ENCODE results near the gene CAMKK2.

DNA sequence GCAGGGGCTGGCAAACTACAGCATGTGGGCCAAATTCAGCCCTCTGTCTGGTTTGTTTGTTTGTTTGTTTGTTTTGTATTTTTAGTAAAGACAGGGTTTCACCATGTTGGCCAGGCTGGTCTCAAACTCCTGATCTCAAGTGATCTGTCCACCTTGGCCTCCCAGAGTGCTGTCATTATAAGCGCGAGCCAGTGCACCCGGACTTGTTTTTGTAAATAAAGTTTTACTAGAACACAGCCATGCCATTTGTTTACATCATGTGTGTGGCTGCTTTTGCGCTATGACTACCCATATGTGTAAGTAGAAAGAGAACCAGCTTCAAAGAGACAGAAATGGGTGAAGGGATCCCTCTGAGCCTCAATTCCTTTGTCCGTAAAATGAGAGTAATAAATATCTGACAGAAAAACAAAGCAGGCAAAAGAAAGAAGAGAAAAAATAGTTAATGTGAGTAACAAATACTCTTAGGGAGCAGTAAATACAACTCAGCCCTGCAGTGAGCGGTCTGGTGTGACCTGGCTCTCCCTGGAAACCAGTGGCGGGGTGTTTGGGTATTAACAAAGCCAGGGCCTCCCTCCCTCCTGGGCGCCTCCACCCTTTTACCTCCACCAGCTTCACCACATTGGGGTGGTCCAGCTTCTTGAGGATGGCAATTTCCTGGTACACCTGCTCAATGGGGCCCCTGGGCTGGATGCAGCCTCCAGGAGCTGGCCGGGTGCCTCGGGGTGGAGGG is 33.1 kb downstream of the CAMKK2 start:
- TF ChIP-seq POLR2A (conservative IDR thresholded peaks at IDR 0.05) (no peak), ZFP36 (IDR thresholded peaks at IDR 0.05; ENCODE audit: low read depth, low read length, partially characterized antibody) (no peak), NR1H2 (CRISPR knock-in tag; IDR thresholded peaks at IDR 0.05) (no peak), NCOA1 (IDR thresholded peaks at IDR 0.05; ENCODE audit: low read depth) (no peak), MXI1 (IDR thresholded peaks at IDR 0.05; ENCODE audit: low read depth, low read length) (no peak), BACH1 (tag; IDR thresholded peaks at IDR 0.05) (no peak), NR2C1 (IDR thresholded peaks at IDR 0.05) (no peak), NR2C1 (tag; IDR thresholded peaks at IDR 0.05) (no peak), EP300 (IDR thresholded peaks at IDR 0.05; ENCODE audit: low read length) (no peak), ZBTB33 (CRISPR knock-in tag; IDR thresholded peaks at IDR 0.05) (no peak)
- TF ChIP-seq, protein P1, sequence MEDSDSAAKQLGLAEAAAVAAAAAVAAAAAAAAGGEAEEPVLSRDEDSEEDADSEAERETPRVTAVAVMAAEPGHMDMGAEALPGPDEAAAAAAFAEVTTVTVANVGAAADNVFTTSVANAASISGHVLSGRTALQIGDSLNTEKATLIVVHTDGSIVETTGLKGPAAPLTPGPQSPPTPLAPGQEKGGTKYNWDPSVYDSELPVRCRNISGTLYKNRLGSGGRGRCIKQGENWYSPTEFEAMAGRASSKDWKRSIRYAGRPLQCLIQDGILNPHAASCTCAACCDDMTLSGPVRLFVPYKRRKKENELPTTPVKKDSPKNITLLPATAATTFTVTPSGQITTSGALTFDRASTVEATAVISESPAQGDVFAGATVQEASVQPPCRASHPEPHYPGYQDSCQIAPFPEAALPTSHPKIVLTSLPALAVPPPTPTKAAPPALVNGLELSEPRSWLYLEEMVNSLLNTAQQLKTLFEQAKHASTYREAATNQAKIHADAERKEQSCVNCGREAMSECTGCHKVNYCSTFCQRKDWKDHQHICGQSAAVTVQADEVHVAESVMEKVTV (CRISPR knock-in tag; IDR thresholded peaks at IDR 0.05) = no peak

Measured in K562 (cell line).